Heart left ventricle (tissue), 16 donors: ENCODE results near the gene WFDC2. TPM values are rescaled to one million over a fixed set of nuclear protein-coding genes. Genes with fewer than 3 reads are reported as not detected.

Experiments
- ATAC-seq, 4 donors: fragments of 200-7000 bp; cut with Tn5 transposase; one replicate each; pipeline ENCODE4 v1.9.1; 2020 to 2022; ENCODE audit warnings: moderate library complexity in 4 of 4, mild to moderate bottlenecking in 3 of 4, moderate number of reproducible peaks in 1 of 4
- DNase-seq, 5 donors: peaks; one replicate each; pipeline ENCODE4 v3.0.0-alpha.2; 2020
- H3K27ac ChIP-seq, 12 donors: fragments of 200-600 bp; sonication (generic) in 4 of 12; one replicate each; pipeline versions ENCODE4 v1.5.0 to v1.8.0; 2016 to 2022; ENCODE audit warnings: mild to moderate bottlenecking in 2 of 12
- H3K27me3 ChIP-seq, 9 donors: fragments of 200-600 bp; sonication (generic) in 2 of 9; one replicate each; pipeline versions ENCODE4 v1.5.1 to v1.8.0; 2016 to 2022; ENCODE audit warnings: mild to moderate bottlenecking in 3 of 9
- H3K36me3 ChIP-seq, 9 donors: fragments of 200-600 bp; sonication (generic) in 2 of 9; one replicate each; pipeline versions ENCODE4 v1.5.0 to v1.8.0; 2018 to 2022; ENCODE audit warnings: mild to moderate bottlenecking in 2 of 9
- H3K4me1 ChIP-seq, 12 donors: fragments of 200-600 bp; sonication (generic) in 4 of 12; one replicate each; pipeline versions ENCODE4 v1.5.0 to v1.8.0; 2016 to 2022; ENCODE audit warnings: mild to moderate bottlenecking in 3 of 12
- H3K4me3 ChIP-seq, 12 donors: fragments of 200-600 bp; sonication (generic) in 4 of 12; one replicate each; pipeline versions ENCODE4 v1.5.0 to v1.8.0; 2017 to 2022; ENCODE audit warnings: mild to moderate bottlenecking in 9 of 12, moderate library complexity in 4 of 12
- H3K9me3 ChIP-seq, 12 donors: fragments of 200-600 bp; sonication (generic) in 4 of 12; one replicate each; pipeline versions ENCODE4 v1.5.0 to v1.8.0; 2016 to 2022; ENCODE audit warnings: mild to moderate bottlenecking in 1 of 12
- POLR2A ChIP-seq, 2 donors: fragments of 450-650 bp; IDR thresholded peaks; one replicate each; pipeline ENCODE4 v1.6.1; 2017; ENCODE audit warnings: antibody characterized with exemption in 2 of 2, mild to moderate bottlenecking in 2 of 2, moderate library complexity in 2 of 2
- WGBS, 4 donors: extraction: QIAGEN DNeasy Blood & Tissue Kit in 2 of 4; methylation state at CpG; one replicate each; pipeline versions ENCODE4 v1.1.5 to v1.1.7; 2013 to 2018; 5-methylcytosine and 5-hydroxymethylcytosine counted together
- intact Hi-C, 10 donors: fragments of 100-400 bp; cut with DNase I; formaldehyde crosslinking; loops; one replicate each; pipeline versions ENCODE4 v1.11.1 to v1.14.2; 2022
- polyA plus RNA-seq, 2 donors: library from polyadenylated mRNA; stranded (reverse); fragments of 200-250 nt; gene quantifications; one replicate each; pipeline ENCODE4 v1.2.3, GENCODE V29; 2013
- total RNA-seq, 9 donors: library from RNA; depleted of rRNA in 2 of 9; stranded (reverse); fragments of >200 nt in 2 of 9; fragmentation: NEBNext Ultra II Directional in 3 of 9; extraction: Animal tissue kit (Norgen Biotek cat#: 25700) in 3 of 9; gene quantifications; one replicate each; pipeline versions ENCODE4 v1.1.0 to v1.2.4, GENCODE V29; 2016 to 2023
- TF ChIP-seq, protein P1 (sequence below), 12 donors: fragments of 200-600 bp; sonication (generic) in 4 of 12; IDR thresholded peaks; one replicate each; pipeline versions ENCODE4 v1.5.0 to v1.8.0; 2018 to 2022; ENCODE audit warnings: antibody characterized with exemption in 12 of 12, mild to moderate bottlenecking in 5 of 12
- donor health status: ischemic (EF 13 %, LVEDD 7.1; RV severe dilation, severe dysfunction).
- donor health status: healthy with polysubstance abuse.
- donor health status: DM: no; HTN: yes; CAD: no.
- donor health status: DM: no; HTN: no; CAD: no.
- donor health status: ischemic (EF 25% LVEDD 6.9; RV normal size, moderate dysfunction).
- donor health status: ischemic (EF 25% LVEDD 5.7; RV mildly dilated, moderate dysfunction).
- donor health status: healthy.
- donor health status: DM: yes; HTN: yes; CAD: no.
- donor health status: ischemic (EF 35%, LVEDD 5.7; RV mildly dilated, moderate dysfunction).
- donor health status: nonischemic (EF 11% LVEDD 7.7; RV severe dilation, severe dysfunction).
- donor health status: DM: yes; HTN: yes; CAD: no.
- donor health status: PGD.
- donor health status: ischemic (EF 29% LVEDD 5.4; RV normal size, mild dysfunction).
- donor health status: nonischemic (EF 23%, LVEDD 6.1; RV moderate dilation, normal function).

The WFDC2 gene
- total and polyA plus RNA-seq, 11 donors = 0.51 to 4.7 (median 0.77) TPM; not detected in 8

DNA sequence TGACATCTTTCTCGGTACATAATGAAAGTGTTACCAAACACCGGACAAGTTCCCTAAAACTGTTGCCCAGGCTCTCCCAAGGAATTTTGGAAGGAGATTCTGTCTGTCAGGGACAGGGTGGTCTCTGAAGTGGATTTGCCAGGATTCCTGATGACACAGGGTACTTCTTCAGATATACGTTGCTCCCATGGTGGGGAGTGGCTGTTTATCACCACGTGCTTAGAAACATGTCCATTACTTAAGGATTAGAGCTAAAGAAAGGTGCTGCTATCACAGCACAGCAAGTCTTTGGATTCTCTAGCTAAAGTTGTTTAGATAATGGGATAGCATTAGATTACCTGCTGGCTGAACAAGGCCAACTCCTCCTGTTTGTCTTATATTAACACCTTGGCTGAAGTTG, 39.5 kb downstream of the WFDC2 start:
- no peaks in the 10 kb centered on the region for H3K4me1 ChIP-seq
- intact Hi-C loops = no loop called here
- no peak for ATAC-seq
- no peak for DNase-seq
- H3K9me3 ChIP-seq = no peaks in the 10 kb centered on the region
- H3K4me3 ChIP-seq = no peak overlapping the region
- TF ChIP-seq, protein P1, sequence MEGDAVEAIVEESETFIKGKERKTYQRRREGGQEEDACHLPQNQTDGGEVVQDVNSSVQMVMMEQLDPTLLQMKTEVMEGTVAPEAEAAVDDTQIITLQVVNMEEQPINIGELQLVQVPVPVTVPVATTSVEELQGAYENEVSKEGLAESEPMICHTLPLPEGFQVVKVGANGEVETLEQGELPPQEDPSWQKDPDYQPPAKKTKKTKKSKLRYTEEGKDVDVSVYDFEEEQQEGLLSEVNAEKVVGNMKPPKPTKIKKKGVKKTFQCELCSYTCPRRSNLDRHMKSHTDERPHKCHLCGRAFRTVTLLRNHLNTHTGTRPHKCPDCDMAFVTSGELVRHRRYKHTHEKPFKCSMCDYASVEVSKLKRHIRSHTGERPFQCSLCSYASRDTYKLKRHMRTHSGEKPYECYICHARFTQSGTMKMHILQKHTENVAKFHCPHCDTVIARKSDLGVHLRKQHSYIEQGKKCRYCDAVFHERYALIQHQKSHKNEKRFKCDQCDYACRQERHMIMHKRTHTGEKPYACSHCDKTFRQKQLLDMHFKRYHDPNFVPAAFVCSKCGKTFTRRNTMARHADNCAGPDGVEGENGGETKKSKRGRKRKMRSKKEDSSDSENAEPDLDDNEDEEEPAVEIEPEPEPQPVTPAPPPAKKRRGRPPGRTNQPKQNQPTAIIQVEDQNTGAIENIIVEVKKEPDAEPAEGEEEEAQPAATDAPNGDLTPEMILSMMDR (IDR thresholded peaks at IDR 0.05) = no peak
- H3K27me3 ChIP-seq = peaks cover 0 to 15% (median 9%) of the 10 kb centered on the region in 9 donors
- WGBS, 4 donors = 48 to 58% (median 52%) methylated on average over 4 of the region's 4 CpGs
- no peaks in the 10 kb centered on the region for H3K36me3 ChIP-seq
- no peak overlapping the region for H3K27ac ChIP-seq

DNA sequence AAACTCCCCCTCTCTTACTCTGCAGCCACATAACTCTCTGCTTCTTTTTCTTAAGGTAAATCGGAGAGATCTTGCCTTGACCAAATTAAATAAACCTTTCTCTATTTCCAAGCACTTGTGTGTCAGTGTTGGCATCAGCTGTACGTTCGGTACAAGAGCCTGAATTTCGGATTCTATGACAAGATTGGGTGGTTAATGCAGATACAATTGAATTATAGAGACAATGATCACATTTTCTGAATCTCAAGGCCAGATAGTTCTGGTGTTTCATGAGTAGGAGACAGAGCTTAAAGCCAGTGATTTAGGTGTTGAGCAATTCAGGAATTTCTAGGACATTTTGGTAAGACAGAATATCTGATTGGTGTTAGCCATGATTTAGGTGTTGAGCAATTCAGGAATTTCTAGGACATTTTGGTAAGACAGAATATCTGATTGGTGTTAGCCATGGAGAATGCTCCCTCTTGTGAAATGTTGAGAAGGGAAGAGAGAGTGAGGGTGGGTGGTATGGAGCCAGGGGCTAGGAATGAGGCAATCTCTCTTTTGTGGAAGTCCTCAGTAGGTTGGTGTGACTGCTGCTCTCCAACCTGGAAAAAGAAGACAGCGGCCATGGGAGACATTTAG, 40.8 kb downstream of the WFDC2 start:
- H3K9me3 ChIP-seq = no peaks in the 10 kb centered on the region
- peaks cover 0 to 11% (median 6%) of the 10 kb centered on the region in 9 donors for H3K27me3 ChIP-seq
- no peaks in the 10 kb centered on the region for H3K4me1 ChIP-seq
- no peak overlapping the region for H3K27ac ChIP-seq
- ATAC-seq (no peak), DNase-seq (no peak)
- TF ChIP-seq, protein P1 (IDR thresholded peaks at IDR 0.05) = no peak
- TF ChIP-seq POLR2A (IDR thresholded peaks at IDR 0.05) = no peak
- no peak overlapping the region for H3K4me3 ChIP-seq
- intact Hi-C loops = no loop called here
- no peaks in the 10 kb centered on the region for H3K36me3 ChIP-seq
- WGBS, 4 donors = 65 to 75% (median 67%) methylated on average over 5 of the region's 5 CpGs

DNA sequence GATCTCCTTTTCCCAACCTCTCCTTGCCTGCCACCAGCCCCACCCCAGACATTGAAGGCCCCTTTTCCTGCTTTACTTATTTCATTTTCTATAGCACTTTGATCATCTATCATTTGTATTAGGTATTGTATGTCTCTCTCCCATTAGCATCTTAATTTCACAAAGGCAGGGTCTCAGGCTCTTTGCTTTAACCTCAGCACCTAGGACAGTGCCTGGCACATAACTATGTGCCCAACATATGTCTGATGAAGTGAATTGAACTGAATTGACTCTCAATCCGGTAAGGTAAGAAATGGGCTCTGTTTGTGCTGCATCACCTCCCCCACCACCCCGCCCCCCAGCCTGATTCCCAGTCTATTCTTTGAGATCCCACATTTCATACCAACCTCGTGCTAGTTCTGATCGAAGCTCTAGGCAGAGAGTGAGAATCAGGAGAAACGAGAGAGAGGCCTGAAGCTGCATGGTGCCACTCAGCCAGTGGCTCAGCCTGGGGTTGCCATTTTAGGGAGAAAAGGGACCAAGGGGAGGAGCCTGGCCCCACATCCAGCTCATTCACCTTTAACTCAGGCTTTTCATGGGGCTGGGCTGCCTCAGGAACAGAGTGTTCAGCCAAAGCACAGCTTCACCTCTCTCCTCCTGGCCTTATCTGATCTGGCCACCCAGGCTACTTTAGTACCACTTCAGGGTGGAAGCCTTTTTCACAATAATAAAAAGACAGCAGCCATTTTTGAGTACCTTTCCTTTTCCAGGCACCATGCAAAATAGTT, 45.8 kb downstream of the WFDC2 start, which contains the start of gene SPINT3:
SPINT3 (minus strand) TSS at position 476 of the 767 bp plus-strand sequence; CDS start at position 462, 14 bp downstream.
- intact Hi-C loops = no loop called here
- Histone ChIP-seq H3K36me3 (no peaks in the 10 kb centered on the region), H3K9me3 (no peaks in the 10 kb centered on the region), H3K4me3 (no peak within 1 kb of the TSS), H3K27me3 (peaks cover 0 to 23% (median 8%) of the 10 kb centered on the region in 9 donors), H3K27ac (no peak within 1 kb of the TSS), H3K4me1 (no peaks in the 10 kb centered on the region)
- no peak for TF ChIP-seq POLR2A (IDR thresholded peaks at IDR 0.05)
- TF ChIP-seq, protein P1 (IDR thresholded peaks at IDR 0.05) = no peak
- DNase-seq = no peak
- 44 to 65% (median 61%) methylated on average over 5 of the region's 5 CpGs for WGBS, 4 donors
- no peak for ATAC-seq

DNA sequence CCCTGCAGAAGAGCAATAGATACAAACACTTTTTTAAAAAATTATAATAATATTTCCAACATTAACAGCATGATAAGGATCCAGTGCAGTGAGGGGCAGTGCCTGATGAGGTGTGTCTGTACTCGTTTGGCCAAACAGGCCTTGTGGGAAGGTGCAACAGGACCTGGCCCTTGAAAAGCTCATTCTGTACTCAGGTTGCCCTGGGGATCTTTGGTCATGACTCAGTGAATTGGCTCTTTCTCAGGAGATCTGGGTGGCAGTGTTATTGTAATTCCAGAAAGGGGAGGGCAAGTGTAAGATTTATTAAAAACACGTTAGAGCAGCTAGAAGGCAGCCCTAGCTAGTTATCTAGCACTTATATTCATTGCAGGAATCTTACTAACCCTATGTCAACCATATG, 48.7 kb downstream of the WFDC2 start:
- Histone ChIP-seq H3K27ac (no peak overlapping the region), H3K9me3 (no peaks in the 10 kb centered on the region), H3K4me3 (no peak overlapping the region), H3K36me3 (no peaks in the 10 kb centered on the region), H3K4me1 (no peaks in the 10 kb centered on the region), H3K27me3 (peaks cover 0 to 18% (median 1%) of the 10 kb centered on the region in 9 donors)
- no peak for TF ChIP-seq POLR2A (IDR thresholded peaks at IDR 0.05)
- TF ChIP-seq, protein P1 (IDR thresholded peaks at IDR 0.05) = no peak
- intact Hi-C loops = no loop called here
- 53 to 60% (median 58%) methylated on average over 2 of the region's 2 CpGs for WGBS, 4 donors
- DNase-seq = no peak
- ATAC-seq = no peak
